NCI-H226 (cell line): ENCODE measurements around the gene TMEM88.
A peak's percentile ranks its signal among the peaks of the same experiment; 100 is the strongest.

Experiments used
- DNase-seq: peaks from one replicate; pipeline ENCODE4 v3.0.0-alpha.2; 2015

TMEM88 gene

GRCh38 chr17:7845359-7846062, 9.4 kb upstream of the TMEM88 start:
- no peak for DNase-seq

GRCh38 chr17:7846063-7846735, 8.7 kb upstream of the TMEM88 start:
- DNase-seq: no peak

DNA sequence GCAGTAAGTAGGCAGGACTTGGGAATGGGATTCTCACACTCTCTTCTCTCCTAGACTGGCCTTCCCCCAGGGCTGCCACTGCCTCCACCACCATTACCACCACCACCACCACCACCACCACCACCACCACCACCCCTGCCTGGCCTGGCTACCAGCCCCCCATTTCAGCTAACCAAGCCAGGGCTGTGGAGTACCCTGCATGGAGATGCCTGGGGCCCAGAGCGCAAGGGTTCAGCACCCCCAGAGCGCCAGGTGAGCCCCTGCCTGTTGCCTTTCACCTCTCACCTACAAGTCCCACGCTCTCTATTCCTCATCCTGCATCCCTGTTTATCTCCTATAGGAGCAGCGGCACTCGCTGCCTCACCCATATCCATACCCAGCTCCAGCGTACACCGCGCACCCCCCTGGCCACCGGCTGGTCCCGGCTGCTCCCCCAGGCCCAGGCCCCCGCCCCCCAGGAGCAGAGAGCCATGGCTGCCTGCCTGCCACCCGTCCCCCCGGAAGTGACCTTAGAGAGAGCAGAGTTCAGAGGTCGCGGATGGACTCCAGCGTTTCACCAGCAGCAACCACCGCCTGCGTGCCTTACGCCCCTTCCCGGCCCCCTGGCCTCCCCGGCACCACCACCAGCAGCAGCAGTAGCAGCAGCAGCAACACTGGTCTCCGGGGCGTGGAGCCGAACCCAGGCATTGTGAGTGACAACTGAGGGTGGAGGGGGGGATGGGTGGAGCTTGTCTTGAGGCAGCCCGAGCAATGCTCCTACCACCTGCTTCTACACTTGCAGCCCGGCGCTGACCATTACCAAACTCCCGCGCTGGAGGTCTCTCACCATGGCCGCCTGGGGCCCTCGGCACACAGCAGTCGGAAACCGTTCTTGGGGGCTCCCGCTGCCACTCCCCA, 7.9 kb upstream of the TMEM88 start:
- DNase-seq: no peak

- DNase-seq: no peak
These were observed 6.7 kb upstream of the TMEM88 start for GRCh38 chr17:7848131-7848579.

GRCh38 chr17:7848739-7849129, 6.1 kb upstream of the TMEM88 start:
- no peak for DNase-seq

DNA sequence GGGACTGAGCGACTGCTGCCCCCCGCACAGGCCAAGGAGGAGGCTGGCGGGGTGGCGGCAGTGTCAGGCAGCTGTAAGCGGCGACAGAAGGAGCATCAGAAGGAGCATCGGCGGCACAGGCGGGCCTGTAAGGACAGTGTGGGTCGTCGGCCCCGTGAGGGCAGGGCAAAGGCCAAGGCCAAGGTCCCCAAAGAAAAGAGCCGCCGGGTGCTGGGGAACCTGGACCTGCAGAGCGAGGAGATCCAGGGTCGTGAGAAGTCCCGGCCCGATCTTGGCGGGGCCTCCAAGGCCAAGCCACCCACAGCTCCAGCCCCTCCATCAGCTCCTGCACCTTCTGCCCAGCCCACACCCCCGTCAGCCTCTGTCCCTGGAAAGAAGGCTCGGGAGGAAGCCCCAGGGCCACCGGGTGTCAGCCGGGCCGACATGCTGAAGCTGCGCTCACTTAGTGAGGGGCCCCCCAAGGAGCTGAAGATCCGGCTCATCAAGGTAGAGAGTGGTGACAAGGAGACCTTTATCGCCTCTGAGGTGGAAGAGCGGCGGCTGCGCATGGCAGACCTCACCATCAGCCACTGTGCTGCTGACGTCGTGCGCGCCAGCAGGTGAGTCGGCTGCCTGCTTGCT, 5.6 kb upstream of the TMEM88 start:
- no peak for DNase-seq

DNA sequence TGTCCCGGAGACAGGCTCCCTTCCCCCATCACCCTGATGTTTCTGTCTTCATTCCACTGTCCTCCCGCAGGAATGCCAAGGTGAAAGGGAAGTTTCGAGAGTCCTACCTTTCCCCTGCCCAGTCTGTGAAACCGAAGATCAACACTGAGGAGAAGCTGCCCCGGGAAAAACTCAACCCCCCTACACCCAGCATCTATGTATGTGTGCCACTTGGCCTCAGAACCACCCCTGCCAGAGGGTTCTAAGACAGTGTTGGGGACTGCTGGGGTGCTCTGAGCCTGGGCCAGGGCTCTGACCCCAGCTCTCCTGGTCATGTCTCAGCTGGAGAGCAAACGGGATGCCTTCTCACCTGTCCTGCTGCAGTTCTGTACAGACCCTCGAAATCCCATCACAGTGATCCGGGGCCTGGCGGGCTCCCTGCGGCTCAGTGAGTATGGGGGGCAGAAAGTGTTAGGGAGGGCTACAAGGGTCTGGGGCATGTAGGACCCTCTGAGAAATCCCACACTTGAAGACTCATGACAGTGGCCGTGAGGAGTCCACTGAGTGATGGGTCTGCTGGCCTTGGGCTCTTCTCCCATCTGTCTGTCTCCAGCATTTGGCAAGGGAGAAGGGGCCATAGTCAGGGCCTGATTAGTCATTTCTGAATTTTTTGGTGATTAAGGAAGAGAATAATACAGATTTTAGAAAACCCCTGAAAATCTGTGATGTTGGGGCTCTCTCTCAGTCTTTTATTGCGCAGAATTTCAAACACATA, 4.9 kb upstream of the TMEM88 start:
- DNase-seq: no peak

DNA sequence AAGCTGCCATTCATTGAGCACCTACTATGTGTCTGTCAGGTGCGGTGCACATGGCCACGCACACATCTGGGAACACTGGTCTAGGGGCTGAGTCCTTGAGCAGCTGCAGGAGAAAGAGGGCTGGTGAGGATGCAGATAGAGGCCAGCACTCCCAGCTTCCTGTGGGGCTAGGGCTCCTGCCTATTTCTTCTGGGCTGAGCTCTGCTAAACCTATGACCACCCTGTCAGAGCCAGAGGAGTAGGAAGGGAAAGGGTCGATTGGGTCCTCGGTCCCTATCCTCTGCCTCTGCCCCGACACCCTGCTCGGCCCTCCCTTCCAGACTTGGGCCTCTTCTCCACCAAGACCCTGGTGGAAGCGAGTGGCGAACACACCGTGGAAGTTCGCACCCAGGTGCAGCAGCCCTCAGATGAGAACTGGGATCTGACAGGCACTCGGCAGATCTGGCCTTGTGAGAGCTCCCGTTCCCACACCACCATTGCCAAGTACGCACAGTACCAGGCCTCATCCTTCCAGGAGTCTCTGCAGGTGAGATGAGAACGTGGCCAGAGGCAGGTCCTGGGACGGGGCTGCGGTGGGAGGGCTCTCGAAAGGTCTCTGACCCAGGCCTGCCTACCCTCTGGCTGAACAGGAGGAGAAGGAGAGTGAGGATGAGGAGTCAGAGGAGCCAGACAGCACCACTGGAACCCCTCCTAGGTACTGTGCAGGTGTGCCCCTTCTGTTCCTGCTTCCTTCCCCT, 4.0 kb upstream of the TMEM88 start:
- DNase-seq: no peak

DNA sequence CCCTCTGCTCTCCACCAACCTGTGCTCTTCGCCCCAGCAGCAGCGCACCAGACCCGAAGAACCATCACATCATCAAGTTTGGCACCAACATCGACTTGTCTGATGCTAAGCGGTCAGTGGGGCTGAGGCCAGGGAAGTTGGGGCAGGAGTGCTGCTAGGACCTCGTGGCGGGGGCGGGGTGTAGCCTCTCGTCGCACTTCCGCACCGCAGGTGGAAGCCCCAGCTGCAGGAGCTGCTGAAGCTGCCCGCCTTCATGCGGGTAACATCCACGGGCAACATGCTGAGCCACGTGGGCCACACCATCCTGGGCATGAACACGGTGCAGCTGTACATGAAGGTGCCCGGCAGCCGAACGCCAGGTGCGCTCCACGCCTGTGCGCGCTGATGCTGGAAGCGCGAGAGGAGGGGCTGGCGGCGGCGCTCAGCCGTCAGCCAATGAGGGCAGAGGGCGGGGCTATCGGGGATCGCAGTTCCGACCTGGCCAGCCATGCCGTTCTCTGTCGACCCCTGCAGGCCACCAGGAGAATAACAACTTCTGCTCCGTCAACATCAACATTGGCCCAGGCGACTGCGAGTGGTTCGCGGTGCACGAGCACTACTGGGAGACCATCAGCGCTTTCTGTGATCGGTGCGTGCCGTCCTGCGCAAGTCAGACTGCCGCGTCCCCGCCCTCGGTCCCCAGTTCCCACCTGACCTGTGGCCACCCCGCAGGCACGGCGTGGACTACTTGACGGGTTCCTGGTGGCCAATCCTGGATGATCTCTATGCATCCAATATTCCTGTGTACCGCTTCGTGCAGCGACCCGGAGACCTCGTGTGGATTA, 3.2 kb upstream of the TMEM88 start:
- DNase-seq: peak; percentile 74

- no peak for DNase-seq
These were observed 2.6 kb upstream of the TMEM88 start for GRCh38 chr17:7852262-7852670.

DNA sequence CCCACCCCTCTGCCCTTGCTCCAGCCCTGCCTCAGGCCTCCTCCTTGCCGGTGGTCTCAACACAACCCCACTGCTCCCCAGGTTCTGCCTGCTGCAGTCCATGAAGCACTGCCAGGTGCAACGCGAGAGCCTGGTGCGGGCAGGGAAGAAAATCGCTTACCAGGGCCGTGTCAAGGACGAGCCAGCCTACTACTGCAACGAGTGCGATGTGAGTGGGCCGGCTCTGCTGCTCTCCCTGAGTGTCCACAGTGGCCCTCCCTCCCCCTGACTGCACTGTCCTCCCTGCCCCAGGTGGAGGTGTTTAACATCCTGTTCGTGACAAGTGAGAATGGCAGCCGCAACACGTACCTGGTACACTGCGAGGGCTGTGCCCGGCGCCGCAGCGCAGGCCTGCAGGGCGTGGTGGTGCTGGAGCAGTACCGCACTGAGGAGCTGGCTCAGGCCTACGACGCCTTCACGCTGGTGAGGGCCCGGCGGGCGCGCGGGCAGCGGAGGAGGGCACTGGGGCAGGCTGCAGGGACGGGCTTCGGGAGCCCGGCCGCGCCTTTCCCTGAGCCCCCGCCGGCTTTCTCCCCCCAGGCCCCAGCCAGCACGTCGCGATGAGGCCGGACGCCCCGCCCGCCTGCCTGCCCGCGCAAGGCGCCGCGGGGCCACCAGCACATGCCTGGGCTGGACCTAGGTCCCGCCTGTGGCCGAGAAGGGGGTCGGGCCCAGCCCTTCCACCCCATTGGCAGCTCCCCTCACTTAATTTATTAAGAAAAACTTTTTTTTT, 1.8 kb upstream of the TMEM88 start:
- no peak for DNase-seq

GRCh38 chr17:7853691-7854038, 1.2 kb upstream of the TMEM88 start:
- DNase-seq: no peak

- no peak for DNase-seq
These were observed 638 bp upstream of the TMEM88 start for GRCh38 chr17:7854078-7854777.

GRCh38 chr17:7855660-7856010, 769 bp downstream of the TMEM88 start:
- no peak for DNase-seq

DNA sequence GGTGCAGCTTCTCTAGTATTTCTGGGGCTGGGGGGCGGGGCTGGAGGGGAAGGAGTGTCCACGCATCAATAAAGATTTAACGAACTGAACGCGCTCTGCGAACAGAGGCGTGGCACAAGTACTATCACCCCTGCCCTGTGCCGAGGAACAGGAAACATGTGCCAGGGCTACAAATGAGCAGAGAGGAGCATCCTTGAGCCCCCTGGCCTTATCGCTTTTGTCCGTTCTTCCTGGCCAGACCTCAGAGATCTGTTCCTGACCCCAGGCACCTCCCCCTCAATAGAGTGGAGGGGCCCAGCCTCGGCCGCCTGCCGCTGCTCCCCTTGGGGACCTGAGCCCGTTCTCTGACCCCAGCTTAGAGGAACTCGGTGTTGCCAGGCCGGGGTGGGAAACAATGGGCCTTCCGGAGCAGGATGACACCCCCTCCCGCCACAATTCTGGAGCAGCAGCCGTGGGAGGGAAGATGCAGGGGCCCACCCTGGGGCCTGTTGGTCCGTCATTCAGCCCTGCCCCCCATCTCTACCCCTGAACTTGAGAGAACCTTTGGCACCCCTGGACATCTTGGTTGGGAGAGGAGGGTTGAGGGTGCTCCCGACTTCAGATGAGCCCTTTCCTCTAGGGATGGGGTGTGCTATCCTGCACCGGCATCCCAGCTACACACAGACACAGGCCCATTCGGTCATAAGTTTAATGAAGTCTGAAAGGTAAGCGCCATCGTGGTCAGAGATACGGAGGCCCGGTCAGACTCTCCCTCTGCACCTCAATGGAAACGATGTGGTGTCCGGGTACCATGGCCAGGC, 1.3 kb downstream of the TMEM88 start:
- no peak for DNase-seq

DNA sequence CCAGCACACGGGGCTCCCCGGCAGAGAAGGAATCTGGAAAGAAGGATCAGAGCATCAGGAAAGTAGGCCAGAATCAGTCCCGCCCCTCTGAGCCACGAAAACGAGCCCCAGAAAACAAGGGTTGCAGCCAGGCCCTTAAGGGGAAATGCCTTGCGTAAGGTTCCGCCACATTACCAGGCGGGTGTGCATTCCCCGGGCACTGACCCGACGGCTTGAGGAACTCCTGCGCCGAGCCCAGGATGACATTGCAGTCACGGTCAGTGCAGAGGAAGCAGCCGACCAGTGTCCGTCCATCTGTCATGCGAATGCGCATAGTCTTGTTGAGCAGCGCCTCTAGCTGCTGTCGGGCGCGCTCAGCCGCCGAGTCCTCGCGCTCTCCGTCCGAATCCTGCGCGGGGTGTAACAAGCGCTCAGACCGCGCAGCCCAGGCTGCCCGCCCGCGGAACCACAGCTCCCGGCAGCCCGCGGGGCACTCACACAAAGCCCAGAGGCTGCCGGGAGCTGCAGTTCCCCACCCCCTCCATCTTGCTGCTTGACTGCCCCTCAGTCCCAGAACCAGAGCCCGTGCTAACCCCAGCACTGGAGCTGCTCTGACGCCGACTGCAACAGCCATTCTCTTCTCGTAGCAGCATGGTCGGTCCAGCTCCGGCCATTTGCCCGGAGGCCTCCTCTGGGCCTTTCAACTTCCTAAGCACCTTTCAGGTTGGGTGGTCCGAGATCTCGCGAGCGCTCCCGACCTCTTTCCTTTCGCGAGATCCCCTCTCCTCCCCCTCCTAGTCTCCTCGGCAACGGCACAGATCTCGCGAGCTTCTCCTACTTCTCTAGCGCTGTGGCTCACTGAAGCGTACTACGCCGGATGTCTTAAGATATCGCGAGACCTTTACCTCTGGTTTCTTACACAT, 2.2 kb downstream of the TMEM88 start, which contains the start of gene NAA38:
Gene NAA38 (minus strand): TSS at position 749 of the 902 bp plus-strand sequence. CDS start 96 bp downstream, at position 653.
- peak; percentile 99 for DNase-seq
